Measurements from ENCODE around the gene SLC35F3. TPM values are rescaled to one million over a fixed set of nuclear protein-coding genes. Genes with fewer than 3 reads are reported as not detected.

SLC35F3 gene
- total and polyA plus RNA-seq, 4 donors: 0.01 to 0.37 (median 0.08) TPM; not detected in 1

- TF ChIP-seq CTCF (IDR thresholded peaks at IDR 0.05; ENCODE audit: low read depth, low read length, missing input control) (no peak), ATF3 (IDR thresholded peaks at IDR 0.05) (no peak), FOXA2 (IDR thresholded peaks at IDR 0.05) (no peak), FOXA1 (IDR thresholded peaks at IDR 0.05) (no peak), JUND (IDR thresholded peaks at IDR 0.05) (no peak), RAD21 (IDR thresholded peaks at IDR 0.05) (no peak), TAF1 (conservative IDR thresholded peaks at IDR 0.05) (no peak), NR2F2 (IDR thresholded peaks at IDR 0.05) (no peak), ZBTB33 (IDR thresholded peaks at IDR 0.05) (no peak), EGR1 (IDR thresholded peaks at IDR 0.05; ENCODE audit: low read depth in 2 of 2) (no peak), HNF4A (conservative IDR thresholded peaks at IDR 0.05) (no peak), GABPA (IDR thresholded peaks at IDR 0.05 in 1 of 2, conservative IDR thresholded peaks at IDR 0.05 in 1 of 2) (no peak), REST (IDR thresholded peaks at IDR 0.05) (no peak), YY1 (IDR thresholded peaks at IDR 0.05) (no peak), SP1 (IDR thresholded peaks at IDR 0.05) (no peak), HNF4G (IDR thresholded peaks at IDR 0.05) (no peak), RXRA (IDR thresholded peaks at IDR 0.05) (no peak), MAX (IDR thresholded peaks at IDR 0.05) (no peak)
- Histone ChIP-seq H3K36me3 (ENCODE audit: control insufficient read depth in 4 of 4, insufficient read depth in 3 of 4, low read depth in 1 of 4, low read length in 3 of 4) (no peaks in the 10 kb centered on the region), H3K4me3 (ENCODE audit: low read depth in 1 of 3, low read length in 3 of 3) (no peak overlapping the region), H3K9me3 (ENCODE audit: control insufficient read depth in 4 of 4, low read length in 3 of 4) (no peaks in the 10 kb centered on the region), H3K9ac (ENCODE audit: low read depth in 1 of 2, low read length in 2 of 2) (no peak overlapping the region), H3K4me1 (ENCODE audit: control insufficient read depth in 4 of 4, insufficient read depth in 4 of 4, low read length in 3 of 4) (peaks cover 2 to 16% (median 10%) of the 10 kb centered on the region in 4 donors), H3K27ac (ENCODE audit: low read depth in 1 of 2, low read length in 2 of 2) (no peak overlapping the region), H3K27me3 (ENCODE audit: control insufficient read depth in 4 of 4, insufficient read depth in 4 of 4, low read length in 3 of 4) (no peaks in the 10 kb centered on the region)
- WGBS: 88% methylated on average over 3 of the region's 3 CpGs
- no peak for DNase-seq (ENCODE audit: low spot score)
Observed at GRCh38 chr1:234315588-234315987, 411.1 kb downstream of the SLC35F3 start.
